H1 (cell line): ENCODE results near the gene XAGE1A. TPM values are rescaled to one million over a fixed set of nuclear protein-coding genes. Genes with fewer than 3 reads are reported as not detected.

Source experiments
- CTCF ChIA-PET: fragments of 300-600 bp; sonication (Branson Sonifier 250); formaldehyde crosslinking; loops from one replicate; lab custom pipeline; 2021; ENCODE audit not compliant: partially characterized antibody; lab: Charles Lee
- POLR2A ChIA-PET: fragments of 300-600 bp; sonication (Branson Sonifier 250); formaldehyde crosslinking; loops from one replicate; lab custom pipeline; 2021; ENCODE audit warnings: inconsistent platforms; ENCODE audit not compliant: partially characterized antibody; lab: Charles Lee
- DNase-seq, 2 experiments: peaks; one replicate each; pipeline versions ENCODE4 v3.0.0 to v3.0.0-alpha.2; 2010 to 2022; ENCODE audit warnings: low spot score in 2 of 2, low read depth in 1 of 2, mixed read lengths in 1 of 2
- FAIRE-seq: peaks from 2 replicates; lab custom pipeline; 2011; peaks lifted over from hg19 to GRCh38; lab: Jason Lieb, UNC
- H2AFZ ChIP-seq: 2 replicates; pipeline ENCODE4 v1.8.1; 2012; ENCODE audit warnings: low read length, inconsistent platforms
- H2AK5ac ChIP-seq: 2 replicates; pipeline ENCODE4 v1.6.1; 2013; ENCODE audit warnings: low read depth, low read length
- H2BK120ac ChIP-seq: replicated peaks from 2 replicates; pipeline ENCODE3; 2013; ENCODE audit warnings: low read depth, low read length, inconsistent platforms
- H2BK12ac ChIP-seq: 2 replicates; pipeline ENCODE4 v1.6.1; 2013; ENCODE audit warnings: low read depth, low read length
- H2BK15ac ChIP-seq: 2 replicates; pipeline ENCODE4 v1.6.1; 2013; ENCODE audit warnings: low read length
- H2BK20ac ChIP-seq: 2 replicates; pipeline ENCODE4 v1.6.1; 2013; ENCODE audit warnings: low read length
- H2BK5ac ChIP-seq: 2 replicates; pipeline ENCODE4 v1.6.1; 2013; ENCODE audit warnings: low read depth, low read length
- H3K14ac ChIP-seq: 2 replicates; pipeline ENCODE4 v1.6.1; 2013; ENCODE audit warnings: inconsistent platforms; ENCODE audit not compliant: insufficient read length
- H3K18ac ChIP-seq: 2 replicates; pipeline ENCODE4 v1.6.1; 2013; ENCODE audit warnings: low read length; ENCODE audit errors: extremely low read depth
- H3K23ac ChIP-seq: 2 replicates; pipeline ENCODE4 v1.6.1; 2013; ENCODE audit warnings: inconsistent platforms; ENCODE audit not compliant: insufficient read length
- H3K23me2 ChIP-seq: 2 replicates; pipeline ENCODE4 v1.6.1; 2013; ENCODE audit warnings: low read depth, low read length
- H3K27ac ChIP-seq: 2 replicates; pipeline ENCODE4 v1.6.1; 2011; ENCODE audit warnings: low read depth, low read length, inconsistent platforms
- H3K27me3 ChIP-seq, 4 experiments: replicated peaks in 1 of 4; 1 replicate in 1 of 4; 2 replicates in 3 of 4; pipeline versions ENCODE4 v1.6.1 to v1.8.1; 2011 to 2013; ENCODE audit warnings: low read length in 3 of 4, mild to moderate bottlenecking in 3 of 4, inconsistent platforms in 2 of 4, mixed read lengths in 2 of 4, moderate library complexity in 1 of 4; ENCODE audit not compliant: control insufficient read depth in 3 of 4, insufficient read depth in 3 of 4; ENCODE audit errors: extremely low read depth in 1 of 4
- H3K36me3 ChIP-seq, 4 experiments: 2 replicates each; pipeline versions ENCODE4 v1.6.1 to v1.8.1; 2011 to 2013; ENCODE audit warnings: mild to moderate bottlenecking in 4 of 4, low read length in 3 of 4, moderate library complexity in 2 of 4, control low read depth in 1 of 4, inconsistent platforms in 1 of 4; ENCODE audit not compliant: insufficient read depth in 4 of 4, control insufficient read depth in 2 of 4
- H3K4ac ChIP-seq: replicated peaks from 2 replicates; pipeline ENCODE3; 2013; ENCODE audit warnings: low read length, low read depth, mixed read lengths, inconsistent platforms; ENCODE audit not compliant: insufficient read length
- H3K4me1 ChIP-seq, 4 experiments: replicated peaks in 1 of 4; 1 replicate in 1 of 4; 2 replicates in 3 of 4; pipeline versions ENCODE4 v1.6.1 to v1.8.1; 2011 to 2013; ENCODE audit warnings: low read length in 3 of 4, inconsistent platforms in 2 of 4, mixed read lengths in 1 of 4; ENCODE audit not compliant: insufficient read depth in 4 of 4, control insufficient read depth in 3 of 4
- H3K4me2 ChIP-seq, 2 experiments: 2 replicates each; pipeline versions ENCODE4 v1.6.1 to v1.8.1; 2011 to 2013; ENCODE audit warnings: low read depth in 2 of 2, low read length in 2 of 2, control low read depth in 1 of 2, inconsistent platforms in 1 of 2, mild to moderate bottlenecking in 1 of 2; ENCODE audit not compliant: insufficient read depth in 1 of 2
- H3K4me3 ChIP-seq, 4 experiments: fragments of 200-600, 300-600 bp in 1 of 4; sonication (generic), shearing (Covaris generic), sonication (Bioruptor Twin) in 1 of 4; 2 replicates each; pipeline versions ENCODE4 v1.5.1 to v1.8.1; 2011 to 2016; ENCODE audit warnings: low read length in 4 of 4, low read depth in 3 of 4, control low read depth in 2 of 4, inconsistent platforms in 2 of 4, mild to moderate bottlenecking in 2 of 4, mixed read lengths in 1 of 4, moderate library complexity in 1 of 4; ENCODE audit not compliant: insufficient read depth in 2 of 4; ENCODE audit errors: extremely low read depth in 1 of 4
- H3K56ac ChIP-seq: replicated peaks from 2 replicates; pipeline ENCODE3; 2013; ENCODE audit warnings: low read depth, mild to moderate bottlenecking, mixed read lengths, low read length, inconsistent platforms; ENCODE audit not compliant: insufficient read length
- H3K79me1 ChIP-seq: 2 replicates; pipeline ENCODE4 v1.6.1; 2013; ENCODE audit warnings: low read depth, low read length, control low read depth
- H3K79me2 ChIP-seq, 2 experiments: 2 replicates each; pipeline versions ENCODE4 v1.6.1 to v1.8.1; 2012 to 2013; ENCODE audit warnings: low read length in 2 of 2, mild to moderate bottlenecking in 2 of 2, inconsistent platforms in 1 of 2; ENCODE audit not compliant: insufficient read depth in 2 of 2, control insufficient read depth in 1 of 2
- H3K9ac ChIP-seq, 4 experiments: replicated peaks in 1 of 4; 1 replicate in 1 of 4; 2 replicates in 3 of 4; pipeline versions ENCODE4 v1.6.1 to v1.8.1; 2011 to 2013; ENCODE audit warnings: low read depth in 3 of 4, low read length in 3 of 4, control low read depth in 2 of 4, mild to moderate bottlenecking in 2 of 4, moderate library complexity in 2 of 4, inconsistent platforms in 1 of 4; ENCODE audit errors: extremely low read depth in 1 of 4
- H3K9me3 ChIP-seq, 2 experiments: 2 replicates each; pipeline versions ENCODE4 v1.6.1 to v1.8.1; 2012 to 2013; ENCODE audit warnings: mild to moderate bottlenecking in 2 of 2, moderate library complexity in 2 of 2, control low read depth in 1 of 2, inconsistent platforms in 1 of 2, low read depth in 1 of 2, low read length in 1 of 2, mixed read lengths in 1 of 2; ENCODE audit not compliant: insufficient read depth in 2 of 2
- H4K20me1 ChIP-seq, 2 experiments: replicated peaks in 1 of 2; 2 replicates each; pipeline versions ENCODE3 to v1.8.1; 2011 to 2013; ENCODE audit warnings: inconsistent platforms in 2 of 2, low read length in 2 of 2, mild to moderate bottlenecking in 1 of 2; ENCODE audit not compliant: insufficient read depth in 2 of 2, control insufficient read depth in 1 of 2
- H4K5ac ChIP-seq: 2 replicates; pipeline ENCODE4 v1.6.1; 2013; ENCODE audit warnings: low read length, low read depth, mixed read lengths, inconsistent platforms; ENCODE audit not compliant: insufficient read length
- H4K8ac ChIP-seq: 2 replicates; pipeline ENCODE4 v1.8.0; 2013; ENCODE audit warnings: mild to moderate bottlenecking, moderate library complexity, low read length, inconsistent platforms; ENCODE audit not compliant: insufficient read depth; ENCODE audit errors: extremely low read depth
- H4K91ac ChIP-seq: replicated peaks from 2 replicates; pipeline ENCODE3; 2013; ENCODE audit warnings: low read length, mixed read lengths, inconsistent platforms; ENCODE audit not compliant: insufficient read length
- ASH2L ChIP-seq: fragments of 200-600, 300-600 bp; sonication (generic); IDR thresholded peaks from one replicate; pipeline ENCODE4 v1.7.1; 2017; ENCODE audit warnings: low read length
- CEBPB ChIP-seq: IDR thresholded peaks from 2 replicates; pipeline ENCODE4 v1.6.1; 2012; ENCODE audit warnings: low read depth, low read length
- EP300 ChIP-seq, 2 experiments: IDR thresholded peaks; 1 replicate in 1 of 2; 2 replicates in 1 of 2; pipeline ENCODE4 v1.6.1; 2011 to 2012; ENCODE audit warnings: low read depth in 2 of 2, low read length in 2 of 2, mild to moderate bottlenecking in 2 of 2, borderline replicate concordance in 1 of 2, inconsistent platforms in 1 of 2, moderate library complexity in 1 of 2
- HDAC2 ChIP-seq, 2 experiments: fragments of 300-600 bp in 1 of 2; sonication (generic) in 1 of 2; IDR thresholded peaks; 2 replicates each; pipeline ENCODE4 v1.6.1; 2011 to 2012; ENCODE audit warnings: low read depth in 2 of 2, low read length in 2 of 2, mild to moderate bottlenecking in 2 of 2, moderate library complexity in 2 of 2, borderline replicate concordance in 1 of 2, inconsistent platforms in 1 of 2
- SIN3A ChIP-seq, 2 experiments: IDR thresholded peaks in 1 of 2; conservative IDR thresholded peaks in 1 of 2; 2 replicates each; pipeline ENCODE4 v1.6.1; 2011 to 2012; ENCODE audit warnings: low read length in 2 of 2, improper control_type of control experiment in 1 of 2, low read depth in 1 of 2, mild to moderate bottlenecking in 1 of 2
- SP1 ChIP-seq: IDR thresholded peaks from 2 replicates; pipeline ENCODE4 v1.6.1; 2011; ENCODE audit warnings: low read depth, low read length
- WGBS, 2 experiments: shearing (Covaris generic) in 1 of 2; methylation state at CpG; one replicate each; pipeline versions ENCODE4 v1.1.6 to v1.1.7; 2013 to 2015; ENCODE audit warnings: low lambda C conversion rate in 2 of 2, mixed read lengths in 2 of 2, inconsistent platforms in 1 of 2, low coverage in 1 of 2, missing lambda C conversion rate in 1 of 2; ENCODE audit not compliant: insufficient replicate concordance in 2 of 2, insufficient coverage in 1 of 2, insufficient read length in 1 of 2; ENCODE audit errors: extremely low coverage in 1 of 2, missing lambda C conversion rate in 1 of 2; 5-methylcytosine and 5-hydroxymethylcytosine counted together
- polyA plus RNA-seq, 7 experiments: library from polyadenylated mRNA; depleted of rRNA in 3 of 7; stranded (reverse) in 5 of 7; unstranded in 2 of 7; fragments of >200 nt in 5 of 7; fragments of 200-250 nt in 2 of 7; gene quantifications; 1 replicate in 5 of 7; 2 replicates in 1 of 7; 4 replicates in 1 of 7; pipeline versions ENCODE4 v1.2.1 to v1.2.3, GENCODE V29; 2011 to 2013; ENCODE audit warnings: missing spikeins in 2 of 7, mixed read lengths in 2 of 7
- total RNA-seq: library from RNA; stranded (reverse); fragmentation: NEBNext Ultra II Directional; extraction: Animal tissue kit (Norgen Biotek cat#: 25700); gene quantifications from 2 replicates; pipeline ENCODE4 v1.2.1, GENCODE V29; 2021

XAGE1A gene
- total and polyA plus RNA-seq, 2 of the 8 experiments (the other 6 are each of a cell fraction or from before 2014, with no cell fraction given): not detected

DNA sequence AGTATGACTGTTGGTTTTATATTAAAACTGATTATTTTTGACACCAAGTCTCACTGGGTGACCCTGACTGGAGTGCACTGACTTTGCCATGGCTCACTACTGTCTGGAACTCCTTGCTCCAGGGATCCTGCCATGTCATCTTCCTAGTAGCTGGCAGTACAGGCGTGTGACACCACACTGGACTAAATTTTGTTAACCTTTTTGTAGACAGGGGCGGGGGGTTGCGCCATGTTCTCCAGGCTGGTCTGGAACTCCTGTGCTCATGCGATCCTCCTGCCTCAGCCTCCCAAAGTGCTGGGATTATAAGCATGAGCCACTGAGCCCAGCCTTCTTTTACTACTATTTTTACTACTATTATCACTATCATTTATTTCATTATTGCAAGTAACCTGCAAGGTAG, 8.9 kb downstream of the XAGE1A start:
- no peaks in the 10 kb centered on the region for H3K4me1 ChIP-seq
- H3K9me3 ChIP-seq: no peaks in the 10 kb centered on the region
- H3K56ac ChIP-seq: no peak overlapping the region
- no peak overlapping the region for H2AK5ac ChIP-seq
- no peaks in the 10 kb centered on the region for H3K36me3 ChIP-seq
- no peaks in the 10 kb centered on the region for H3K79me2 ChIP-seq
- no peak overlapping the region for H2AFZ ChIP-seq
- DNase-seq: no peak
- no peak overlapping the region for H3K27ac ChIP-seq
- no peaks in the 10 kb centered on the region for H4K20me1 ChIP-seq
- TF ChIP-seq SP1 (no peak), CEBPB (no peak), HDAC2 (IDR thresholded peaks at IDR 0.05; ENCODE audit: borderline replicate concordance in 1 of 2, low read depth in 2 of 2, low read length in 2 of 2) (no peak), ASH2L (no peak), SIN3A (conservative IDR thresholded peaks at IDR 0.05 in 1 of 2, IDR thresholded peaks at IDR 0.05 in 1 of 2; ENCODE audit: low read depth in 1 of 2, low read length in 2 of 2) (no peak), EP300 (IDR thresholded peaks at IDR 0.05; ENCODE audit: borderline replicate concordance in 1 of 2, low read depth in 2 of 2, low read length in 2 of 2) (no peak)
- no peak overlapping the region for H3K23ac ChIP-seq
- FAIRE-seq: no peak
- no peak overlapping the region for H4K8ac ChIP-seq
- H3K79me1 ChIP-seq: no peaks in the 10 kb centered on the region
- no peak overlapping the region for H3K18ac ChIP-seq
- POLR2A ChIA-PET: no interaction called here
- no peak overlapping the region for H3K4ac ChIP-seq
- no peak overlapping the region for H3K14ac ChIP-seq
- no peak overlapping the region for H2BK5ac ChIP-seq
- CTCF ChIA-PET: no interaction called here
- H3K27me3 ChIP-seq: no peaks in the 10 kb centered on the region
- H2BK12ac ChIP-seq: no peak overlapping the region
- 80% methylated on average over 4 of the region's 4 CpGs; no CpG with 5 or more reads in 1 of the 2 experiments for WGBS, 2 experiments
- H3K4me3 ChIP-seq: no peak overlapping the region
- H3K9ac ChIP-seq: no peak overlapping the region
- H3K4me2 ChIP-seq: no peak overlapping the region
- no peak overlapping the region for H4K5ac ChIP-seq
- no peak overlapping the region for H4K91ac ChIP-seq
- H2BK15ac ChIP-seq: no peak overlapping the region
- no peak overlapping the region for H2BK120ac ChIP-seq
- no peaks in the 10 kb centered on the region; the same call in 1 of the 2 replicates for H3K23me2 ChIP-seq
- H2BK20ac ChIP-seq: no peak overlapping the region
